GM20431 (cell line): ENCODE measurements around the gene TLE3.
"Not testable (repeated sequence)": the region's sequence is repeated elsewhere in the genome, so short reads cannot be mapped to it uniquely, and the experiment has no call there.

Source experiments
- in situ Hi-C: fragments of 300-500 bp; cut with MseI, MboI; formaldehyde crosslinking; loops from one replicate; pipeline ENCODE4 v1.15.0; 2020; ENCODE audit warnings: low sequenced_read_pairs; ENCODE audit not compliant: unreplicated experiment

The TLE3 gene

DNA sequence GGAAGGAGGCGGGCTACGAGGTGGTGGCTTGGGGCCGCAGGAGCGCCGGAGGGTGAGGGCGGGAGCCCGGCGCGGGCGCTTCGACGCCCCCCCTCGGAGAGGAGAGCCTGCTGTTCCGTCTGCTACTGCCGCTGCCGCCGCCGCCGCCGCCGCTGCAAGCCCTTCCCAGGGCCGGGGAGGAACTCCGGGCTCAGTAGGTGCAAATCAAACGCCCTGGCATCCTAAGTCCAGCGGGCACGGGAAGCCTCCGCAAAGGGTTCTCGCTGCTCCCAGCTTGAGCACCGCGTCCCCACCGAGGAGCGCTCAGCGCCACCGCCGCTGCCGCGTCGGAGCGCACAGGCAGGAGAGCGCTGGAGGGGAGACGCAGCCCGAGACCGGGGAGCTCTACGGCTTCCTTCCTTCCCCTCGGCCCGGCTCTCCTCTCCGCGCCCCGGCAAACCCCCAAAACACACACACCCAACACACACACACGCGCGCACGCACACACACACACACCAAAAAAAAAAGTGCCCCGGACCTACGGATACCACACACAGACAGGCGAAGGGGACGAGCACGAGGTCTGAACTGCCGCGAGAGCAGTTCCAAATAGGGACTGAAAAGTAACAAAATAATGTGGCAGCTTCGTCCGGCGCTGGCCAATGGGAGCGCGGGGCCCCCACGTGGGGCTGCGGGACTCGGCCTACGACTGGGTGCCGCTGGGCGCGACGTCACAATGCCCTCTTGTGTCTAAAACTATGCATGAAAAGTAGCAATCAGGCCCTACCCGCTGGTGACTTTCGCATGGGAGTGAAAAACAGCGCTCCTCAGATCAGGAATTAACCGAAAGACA lies at the start of gene TLE3:
Gene TLE3, minus strand, starts transcription at position 597 of the 832 bp plus-strand sequence. CDS start 1,119 bp downstream, outside the sequence.
- in situ Hi-C loops = loop anchor here (25.0 kb wide), 1 partner anchor 360 kb away; no protein-coding TSS in a partner anchor

DNA sequence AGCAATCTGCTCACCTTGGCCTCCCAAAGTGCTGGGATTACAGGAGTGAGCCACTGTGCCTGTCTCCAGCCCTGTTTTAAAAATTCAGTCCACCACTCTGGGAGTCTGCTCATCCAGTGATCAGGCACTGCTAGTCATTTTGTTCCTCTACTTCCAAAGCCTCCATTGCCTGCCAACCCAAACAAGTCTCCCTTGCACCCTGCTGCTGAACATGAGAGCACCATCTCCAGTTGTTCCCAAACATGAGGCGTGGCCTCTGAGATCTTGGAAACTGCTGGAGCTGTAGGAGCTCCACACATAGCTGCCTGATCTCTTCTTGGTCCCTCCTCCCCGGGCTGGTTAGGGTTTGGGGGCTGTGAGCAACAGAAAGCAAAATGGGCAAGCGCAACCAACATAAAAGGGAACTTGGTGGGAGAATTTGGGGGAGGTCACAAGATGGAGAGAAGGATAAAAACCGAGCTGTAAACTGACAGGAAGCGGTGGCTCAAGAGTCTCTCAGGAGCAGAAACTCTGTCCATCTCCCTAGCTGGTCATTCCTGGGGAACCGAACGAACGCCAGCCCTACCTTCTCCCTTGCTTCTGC lies 49.6 kb upstream of the TLE3 start:
- in situ Hi-C loops = no loop called here

DNA sequence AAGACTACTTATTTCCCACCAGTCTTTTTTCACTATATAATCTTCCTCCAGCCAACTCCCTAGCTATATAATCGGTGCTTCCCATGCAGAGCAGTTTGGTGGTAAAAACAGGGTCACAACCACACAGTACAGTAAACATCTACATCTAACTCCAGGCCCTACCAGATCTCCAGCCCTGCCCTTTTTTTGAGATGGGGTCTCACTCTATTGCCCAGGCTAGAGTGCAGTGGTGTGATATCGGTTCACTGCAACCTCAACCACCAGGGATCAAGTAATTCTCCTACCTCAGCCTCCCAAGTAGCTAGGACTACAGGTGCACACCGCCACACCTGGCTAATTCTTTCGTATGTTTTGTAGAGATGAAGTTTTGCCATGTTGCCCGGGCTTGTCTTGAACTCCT lies 49.1 kb upstream of the TLE3 start:
- in situ Hi-C loops = no loop called here

DNA sequence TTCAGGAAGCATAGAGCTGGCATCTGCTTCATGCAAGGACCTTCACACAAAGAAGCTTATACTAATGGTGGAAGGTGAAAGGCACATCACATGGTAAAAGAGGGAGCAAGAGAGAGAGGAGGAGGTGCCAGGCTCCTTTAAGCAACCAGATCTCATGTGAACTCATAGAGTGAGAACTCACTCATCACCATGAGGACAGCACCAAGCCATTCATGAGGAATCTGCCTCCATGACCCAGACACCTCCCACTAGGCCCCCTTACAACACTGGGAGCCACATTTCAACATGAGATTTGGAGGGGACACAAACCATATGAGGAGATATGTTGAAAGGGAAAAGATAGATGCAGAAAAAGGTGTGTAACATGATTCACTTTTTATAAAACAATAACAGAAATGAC lies 48.4 kb upstream of the TLE3 start:
- in situ Hi-C loops = no loop called here

DNA sequence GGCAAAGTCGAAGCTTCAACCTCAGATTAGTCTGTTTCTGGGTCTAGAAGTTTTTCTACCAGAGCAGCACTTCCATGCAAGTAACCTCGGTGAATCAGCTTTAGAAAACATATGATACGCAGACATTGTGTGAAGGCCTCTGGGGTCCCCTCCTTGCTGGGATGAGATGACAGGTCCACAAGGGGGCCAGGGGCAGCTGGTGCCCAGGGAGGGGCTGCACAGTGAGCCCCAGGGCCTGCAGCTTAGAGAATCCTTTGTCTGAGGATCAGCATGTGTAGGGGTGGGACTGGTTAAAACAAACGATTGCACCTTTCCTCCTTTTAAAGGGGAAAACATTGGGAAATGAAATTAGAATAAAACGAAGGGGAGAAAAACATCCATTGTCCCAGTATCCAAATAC lies 47.5 kb upstream of the TLE3 start:
- in situ Hi-C loops = no loop called here

DNA sequence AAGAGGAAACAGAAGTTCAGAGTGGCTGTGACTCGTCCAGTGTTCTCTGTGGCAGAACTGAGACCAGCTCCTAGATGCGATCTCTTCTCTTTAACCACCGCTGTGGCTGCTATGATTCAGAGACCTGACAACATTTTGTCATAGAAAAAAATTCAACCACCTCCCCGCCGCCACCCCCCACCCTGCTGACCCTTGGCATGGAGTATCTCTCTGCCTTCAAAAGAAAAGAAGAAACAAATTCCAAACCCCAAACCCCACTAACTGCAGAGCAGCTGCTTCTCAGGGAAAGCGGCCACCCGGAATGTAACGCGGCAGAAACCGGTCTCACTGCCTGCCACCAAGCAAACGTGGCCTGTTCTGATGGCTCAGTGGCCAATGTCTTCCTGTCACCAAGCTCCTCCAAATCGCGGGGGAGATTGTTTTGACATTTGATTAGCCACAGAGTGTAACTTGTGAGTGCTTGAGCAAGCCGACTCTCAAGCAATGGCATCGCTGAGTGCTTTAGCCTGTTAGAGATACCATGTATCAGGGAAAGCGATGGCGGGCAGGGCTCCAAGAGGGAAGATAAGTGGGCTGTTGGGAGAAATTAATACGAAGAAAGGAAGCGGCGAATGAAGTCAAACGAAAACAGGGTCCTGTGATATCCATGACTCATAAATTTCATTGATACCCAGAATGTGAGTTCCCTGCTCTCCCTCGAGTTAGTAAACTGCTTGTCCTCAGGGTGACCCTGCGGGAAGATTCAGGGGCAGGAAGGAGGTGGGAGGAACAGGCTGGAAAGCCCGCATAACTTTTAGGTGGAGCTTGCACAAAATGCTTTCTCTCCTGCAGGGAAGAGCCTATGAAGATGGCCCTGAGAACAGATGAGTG lies 44.8 kb upstream of the TLE3 start:
- in situ Hi-C loops = no loop called here

DNA sequence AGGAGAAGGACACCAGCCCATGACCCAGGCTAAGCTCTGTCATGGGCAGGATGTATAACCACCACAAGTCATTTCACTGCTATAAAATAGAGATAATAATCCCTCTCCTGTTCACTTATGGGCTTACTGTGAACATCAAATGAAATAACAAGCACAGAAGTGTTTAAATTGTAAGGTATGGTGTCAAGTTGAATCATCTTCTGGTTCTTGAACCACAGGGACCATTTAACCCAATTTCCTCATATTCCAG lies 44.3 kb upstream of the TLE3 start:
- in situ Hi-C loops = no loop called here

DNA sequence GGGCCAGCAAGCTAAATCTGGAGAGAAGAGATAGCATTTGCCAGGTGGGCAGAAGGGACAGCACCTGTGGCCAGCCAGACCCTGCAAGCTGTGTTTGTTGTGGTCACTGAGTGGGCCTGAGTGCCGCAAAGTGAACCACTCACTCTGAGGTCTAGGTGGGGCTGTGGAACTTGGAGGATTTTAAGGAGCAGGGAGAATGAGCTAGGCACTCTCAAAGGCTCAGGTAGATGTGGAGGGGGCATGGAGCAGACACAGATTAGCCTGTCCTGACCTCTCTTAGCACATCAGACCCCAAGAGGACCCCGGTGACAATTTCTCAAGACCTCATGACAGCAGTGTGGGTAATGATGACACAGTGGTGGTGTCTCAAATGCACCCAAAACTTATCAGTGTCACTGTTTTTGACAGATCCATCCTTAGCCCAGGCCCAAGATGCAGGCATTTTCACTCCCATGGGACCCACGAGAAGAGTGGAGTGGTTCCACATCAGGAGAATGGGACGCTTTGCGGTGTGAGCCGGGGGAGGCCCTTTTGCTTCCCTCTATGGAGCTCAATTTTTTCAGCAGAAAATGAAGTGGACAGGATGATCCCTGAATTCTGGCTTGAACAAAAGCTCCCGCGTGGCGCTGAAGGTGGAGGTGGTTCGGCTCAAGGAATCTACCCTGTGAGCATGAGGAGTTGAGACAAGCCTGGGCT lies 43.8 kb upstream of the TLE3 start:
- in situ Hi-C loops = no loop called here

DNA sequence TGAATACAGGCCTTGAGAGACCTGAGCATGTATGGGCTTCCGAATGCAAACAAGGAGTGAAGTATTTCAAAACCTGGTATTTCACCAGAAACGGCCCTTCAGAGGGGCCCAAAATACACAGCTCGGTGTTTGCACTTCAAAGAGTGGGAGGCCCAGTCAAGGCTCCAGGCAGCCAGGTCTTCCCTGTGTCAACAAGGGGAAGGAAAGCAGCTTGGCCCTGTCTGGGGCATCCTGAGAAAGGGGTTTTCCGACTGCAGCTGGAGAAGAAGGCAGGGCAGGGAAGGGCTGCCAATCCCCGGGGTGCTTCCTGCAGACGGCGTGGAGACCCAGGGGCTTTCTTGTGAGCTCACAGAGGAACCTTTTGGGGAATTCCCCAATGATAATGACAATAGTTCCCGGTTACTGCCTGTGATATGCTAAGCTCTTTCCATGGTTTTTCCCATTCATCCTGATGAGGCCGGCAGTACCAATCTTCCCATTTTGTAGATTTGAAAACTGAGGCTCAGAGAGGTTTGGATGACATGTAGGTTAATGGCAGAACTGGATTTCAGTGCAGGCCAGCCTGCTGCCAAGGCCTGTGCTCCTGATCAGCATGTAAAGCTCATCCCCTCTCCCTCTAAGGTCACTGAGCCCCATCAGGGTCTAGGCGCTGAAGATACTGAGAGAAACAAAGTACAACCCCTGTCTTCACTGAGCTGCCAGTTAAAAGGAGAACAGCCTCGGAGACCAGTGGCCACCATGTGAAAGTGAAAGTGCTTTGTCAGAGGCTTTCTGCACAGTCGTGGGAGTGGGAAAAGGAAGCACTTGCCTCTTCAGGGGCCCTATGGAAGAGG lies 43.0 kb upstream of the TLE3 start:
- in situ Hi-C loops = no loop called here

DNA sequence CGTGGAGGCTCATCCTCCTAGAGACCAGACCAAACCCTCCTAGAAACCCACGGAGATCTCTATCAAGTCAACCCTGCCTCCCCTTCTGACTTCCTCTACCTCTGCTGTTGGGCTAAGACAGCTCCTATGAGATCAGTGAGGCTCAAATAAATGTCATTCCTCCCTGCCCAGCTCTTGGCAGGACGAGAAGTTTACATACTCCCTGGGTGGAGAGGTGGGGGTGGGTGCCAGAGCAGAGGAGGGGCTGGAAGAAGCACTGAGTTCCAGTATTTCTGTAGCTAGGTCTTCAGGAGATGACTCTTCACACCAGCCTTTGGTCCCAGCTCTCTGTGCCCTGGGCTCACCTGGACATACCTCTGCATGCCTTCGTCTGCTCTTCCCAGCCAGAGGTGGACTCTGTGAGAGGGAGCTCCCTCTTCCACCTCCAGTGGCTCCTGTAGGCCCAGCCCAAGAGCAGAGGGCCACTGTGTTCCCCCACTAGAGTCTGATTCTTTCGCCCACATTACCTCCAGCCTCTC lies 42.4 kb upstream of the TLE3 start:
- in situ Hi-C loops = no loop called here

DNA sequence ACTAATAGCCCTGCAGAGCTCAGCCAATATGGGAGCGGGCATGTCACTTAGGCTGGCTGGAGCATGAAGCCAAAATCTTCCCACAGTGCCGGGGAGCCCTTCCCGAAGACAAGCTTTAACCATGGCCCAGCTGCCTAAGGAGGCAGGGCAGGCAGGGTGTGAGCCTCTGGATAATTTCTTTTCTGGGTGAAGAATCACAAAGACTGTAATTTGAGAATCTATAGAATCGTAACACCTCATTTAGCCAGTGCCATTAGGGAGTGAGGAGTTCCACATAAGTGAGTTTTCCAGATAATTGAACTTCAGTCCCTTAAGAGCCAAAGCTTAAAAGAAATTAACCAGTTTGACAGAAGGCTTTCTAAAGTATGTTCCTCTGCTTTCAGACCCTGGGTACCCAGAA lies 40.2 kb upstream of the TLE3 start:
- in situ Hi-C loops = no loop called here

DNA sequence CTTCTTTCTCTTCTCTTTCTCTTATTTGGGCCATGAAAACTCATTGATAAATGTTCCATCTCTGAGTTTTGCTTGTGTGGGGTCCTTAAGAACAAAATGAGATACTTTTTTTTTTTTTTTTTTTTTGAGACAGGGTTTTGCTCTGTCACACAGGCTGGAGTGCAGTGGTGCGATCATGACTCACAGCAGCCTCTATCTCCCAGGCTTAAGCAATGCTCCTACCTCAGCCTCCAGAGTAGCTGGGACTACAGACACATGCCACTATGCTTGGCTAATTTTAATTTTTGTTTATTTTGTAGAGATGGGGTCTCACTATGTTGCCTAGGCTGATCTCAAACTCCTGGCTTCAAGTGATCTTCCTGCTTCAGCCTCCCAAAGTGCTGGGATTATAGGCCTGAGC lies 39.3 kb upstream of the TLE3 start:
- in situ Hi-C loops = not testable (repeated sequence)

DNA sequence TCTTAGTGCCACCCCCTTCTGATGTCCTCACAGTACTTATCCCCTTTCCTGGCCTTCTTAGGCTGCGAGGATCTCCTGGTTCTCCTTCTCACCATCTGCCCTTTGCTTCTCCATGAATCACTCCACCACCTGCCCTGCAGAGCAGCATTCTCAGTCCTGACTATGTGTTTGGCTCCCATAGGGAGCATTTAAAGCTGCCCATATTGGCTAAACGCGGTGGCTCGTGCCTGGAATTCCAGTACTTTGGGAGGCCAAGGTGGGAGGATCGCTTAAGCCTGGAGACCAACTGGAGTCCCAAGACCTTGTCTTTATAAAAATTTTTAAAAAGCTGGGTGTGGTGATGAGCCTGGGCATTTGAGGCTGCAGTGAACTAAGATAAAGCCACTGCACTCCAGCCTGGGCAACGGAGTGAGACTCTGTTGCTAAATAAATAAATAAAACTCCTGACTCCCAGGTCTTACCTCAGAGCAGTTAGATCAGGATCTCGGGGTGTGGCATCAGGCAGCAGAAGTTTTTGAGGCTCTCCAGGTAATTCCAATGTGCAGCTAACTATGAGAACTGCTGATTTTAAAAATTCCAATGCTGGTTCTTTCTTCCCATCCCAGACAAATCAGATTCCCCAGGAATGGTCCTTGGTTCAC lies 36.2 kb upstream of the TLE3 start:
- in situ Hi-C loops = no loop called here

DNA sequence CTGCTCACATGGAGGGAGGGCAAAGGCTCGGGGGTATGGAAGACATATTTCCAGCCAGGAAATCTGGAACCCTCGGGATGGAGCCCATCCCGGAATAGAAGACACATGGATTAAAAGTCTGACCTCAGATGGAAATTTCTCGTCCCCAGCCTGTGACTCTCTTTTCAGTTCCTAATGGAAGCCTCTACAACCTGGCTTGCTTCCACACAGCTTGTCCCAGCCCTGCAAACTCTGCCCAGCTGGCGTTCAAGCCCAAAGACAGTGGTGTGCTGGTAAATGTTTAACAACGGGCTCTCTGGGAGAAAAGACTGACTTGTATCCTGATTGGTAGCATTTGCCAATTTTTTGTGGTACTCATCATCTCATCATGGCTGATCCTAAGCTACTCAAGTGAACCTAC lies 35.6 kb upstream of the TLE3 start:
- in situ Hi-C loops = no loop called here

DNA sequence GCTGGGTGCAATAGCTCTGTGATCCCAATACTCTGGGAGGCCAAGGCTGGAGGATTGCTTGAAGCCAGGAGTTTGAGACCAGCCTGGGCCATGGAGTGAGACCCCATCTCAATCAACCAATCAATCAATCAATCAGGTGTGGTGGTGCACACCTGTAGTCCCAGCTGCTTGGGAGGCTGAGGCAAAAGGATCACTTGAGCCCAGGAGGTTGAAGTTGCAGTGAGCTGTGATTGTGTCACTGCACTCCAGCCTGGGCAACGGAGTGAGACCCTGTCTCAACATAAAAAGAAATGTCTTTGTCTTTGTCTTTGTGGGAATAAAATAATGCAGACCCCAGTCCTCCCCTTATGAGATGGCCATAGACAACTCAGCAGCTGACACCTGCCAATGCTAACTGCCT lies 34.9 kb upstream of the TLE3 start:
- in situ Hi-C loops = no loop called here

DNA sequence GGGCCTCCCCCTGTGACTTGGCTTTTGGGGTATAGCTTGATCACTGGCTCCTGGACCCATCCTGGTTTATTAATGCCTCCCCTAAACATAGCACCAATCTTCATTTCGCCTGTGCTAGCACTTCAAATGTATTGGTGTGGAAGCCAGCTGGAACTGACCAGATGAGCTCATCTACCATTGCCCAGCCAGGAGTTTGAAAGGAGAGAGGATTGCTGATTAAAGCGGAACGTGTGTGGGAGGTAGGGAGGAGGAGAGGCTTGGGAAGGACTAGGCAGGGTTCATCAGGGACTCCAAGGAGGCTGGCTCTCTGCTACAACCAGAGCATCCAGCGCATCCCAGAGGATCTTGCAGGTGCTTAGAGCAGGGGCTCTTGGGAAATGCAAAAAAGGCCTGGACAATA lies 34.4 kb upstream of the TLE3 start:
- in situ Hi-C loops = no loop called here

DNA sequence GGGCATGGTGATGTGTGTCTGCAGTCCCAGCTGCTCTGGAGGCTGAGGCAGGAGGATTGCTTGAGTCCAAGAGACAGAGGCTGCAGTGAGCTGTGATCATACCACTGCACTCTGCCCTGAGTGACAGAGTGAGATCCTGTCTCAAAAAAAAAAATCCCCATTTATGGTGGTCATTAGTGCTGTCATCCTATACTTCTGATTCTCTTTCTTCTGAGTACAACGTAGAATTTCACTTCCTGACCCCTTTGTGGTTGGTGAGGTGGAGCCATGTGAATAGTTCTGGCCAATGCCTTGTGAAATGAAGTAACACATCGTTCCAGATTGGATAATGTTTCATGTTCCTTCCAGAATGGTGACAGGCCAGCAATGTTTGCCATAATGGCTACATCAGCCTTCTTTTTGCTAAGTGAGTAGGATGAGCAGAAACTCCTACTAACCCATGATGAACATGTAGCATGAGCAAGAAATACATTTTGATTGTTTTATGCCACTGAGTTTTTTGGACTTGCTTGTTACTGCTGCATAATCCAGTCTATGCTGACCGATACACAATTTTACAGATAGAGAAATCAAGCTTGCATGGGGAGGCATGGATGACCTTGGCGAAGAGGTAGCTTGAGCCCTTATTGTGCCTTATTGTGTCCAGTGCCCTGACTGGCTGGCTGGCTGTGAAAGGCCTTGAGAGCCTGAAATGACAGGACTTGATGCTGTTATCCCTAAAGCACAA lies 30.9 kb upstream of the TLE3 start:
- in situ Hi-C loops = no loop called here

DNA sequence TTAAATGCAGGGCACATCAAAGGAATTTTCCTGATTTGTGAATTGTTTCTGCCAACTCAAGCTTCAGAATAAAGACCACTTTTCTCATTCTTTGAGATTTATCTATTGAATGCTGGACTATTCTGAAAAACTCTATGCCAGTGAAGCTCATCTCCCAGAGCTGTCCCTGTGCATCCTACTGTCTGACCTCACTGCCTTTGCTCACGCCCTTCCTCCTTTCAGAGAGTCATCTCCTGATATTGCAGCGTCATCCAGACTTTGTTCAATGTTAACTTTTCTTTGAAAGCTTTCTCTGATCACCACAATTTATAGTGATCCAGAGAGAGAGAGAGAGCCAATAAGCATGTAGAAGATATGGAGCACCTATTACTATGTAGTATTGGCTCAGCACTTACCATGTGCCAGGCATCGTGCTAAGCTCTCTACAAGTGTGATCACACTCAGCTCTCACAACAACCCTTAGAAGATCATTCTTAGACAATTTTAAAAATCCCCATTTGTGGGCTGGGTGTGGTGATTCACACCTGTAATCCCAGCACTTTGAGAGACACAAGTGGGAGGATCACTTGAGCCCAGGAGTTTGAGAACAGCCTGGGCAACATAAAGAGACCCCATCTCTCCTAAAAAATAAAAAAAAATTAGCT lies 30.2 kb upstream of the TLE3 start:
- in situ Hi-C loops = no loop called here
